Occipital lobe (tissue), 2 donors: Measurements from ENCODE around the gene TIMM44. TPM values are rescaled to one million over a fixed set of nuclear protein-coding genes. Genes with fewer than 3 reads are reported as not detected.
A peak's percentile ranks its signal among the peaks of the same experiment; 100 is the strongest.
"Not testable (repeated sequence)": the region's sequence is repeated elsewhere in the genome, so short reads cannot be mapped to it uniquely, and the experiment has no call there.

ENCODE experiments used
- DNase-seq: peaks from one replicate; lab custom pipeline; 2025; lab: John Stamatoyannopoulos, UW
- total RNA-seq: library from RNA; depleted of rRNA; stranded (reverse); fragments of >200 nt; gene quantifications from one replicate; pipeline ENCODE4 v1.2.3, GENCODE V29; 2014

The TIMM44 gene
- total RNA-seq, 1 donor from 2014 or later, result 20.9 TPM

GRCh38 chr19:7953060-7953459 is 9.6 kb upstream of the TIMM44 start:
- no peak for DNase-seq

GRCh38 chr19:7947939-7948338 is 4.5 kb upstream of the TIMM44 start:
- no peak for DNase-seq

DNA sequence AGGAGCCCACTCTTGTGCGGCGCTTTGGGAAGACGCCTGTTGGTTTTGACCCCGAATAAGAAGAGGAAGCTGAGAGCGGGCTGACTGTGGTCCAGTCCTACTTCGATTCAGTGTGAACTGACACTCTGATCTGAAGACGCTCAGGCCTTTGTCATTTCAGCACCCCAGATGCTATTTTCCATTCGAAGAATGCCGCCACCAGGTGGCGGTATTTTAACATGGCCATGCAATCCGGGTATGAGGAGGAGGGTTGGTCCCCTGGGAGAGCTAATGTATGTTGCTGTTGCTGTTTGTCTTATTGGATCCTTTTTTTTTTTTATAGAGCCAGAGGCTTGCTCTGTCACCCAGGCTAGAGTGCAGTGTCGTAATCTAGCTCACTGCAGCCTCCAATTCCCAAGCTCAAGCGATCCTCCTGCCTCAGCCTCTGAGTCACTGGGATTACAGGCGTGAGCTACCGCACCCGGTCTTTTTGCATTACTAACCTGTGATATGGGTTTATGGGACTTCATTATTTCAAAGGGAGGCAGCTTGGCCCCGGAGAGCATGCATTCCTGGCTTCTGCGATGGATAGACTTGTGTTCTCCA is 803 bp upstream of the TIMM44 start:
- DNase-seq, result peak; percentile 69

DNA sequence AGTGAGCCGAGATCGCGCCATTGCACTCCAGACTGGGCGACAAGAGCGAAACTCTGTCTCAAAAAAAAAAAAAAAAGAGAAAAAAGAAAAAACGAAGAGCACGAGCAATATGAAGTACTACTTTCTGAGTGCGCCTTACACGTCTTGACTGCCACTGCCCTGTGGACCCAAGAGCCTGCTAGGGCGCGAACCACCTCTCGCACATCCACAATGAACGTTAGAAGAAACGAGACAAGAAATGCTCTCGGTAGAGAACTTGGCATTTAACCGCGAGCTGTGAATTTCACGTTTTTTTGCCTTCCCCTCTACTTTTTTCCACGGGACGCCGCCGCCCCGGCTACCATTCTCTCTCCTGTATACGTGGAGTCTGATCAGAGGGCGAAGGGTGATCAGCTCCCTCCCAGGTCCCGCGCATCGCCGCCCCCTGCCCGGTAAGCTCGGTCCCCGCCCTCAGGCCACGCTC is 454 bp downstream of the TIMM44 start:
- no peak for DNase-seq

GRCh38 chr19:7941895-7942596 is 1.4 kb downstream of the TIMM44 start:
- DNase-seq, result no peak

GRCh38 chr19:7940841-7941240 is 2.6 kb downstream of the TIMM44 start:
- no peak for DNase-seq

DNA sequence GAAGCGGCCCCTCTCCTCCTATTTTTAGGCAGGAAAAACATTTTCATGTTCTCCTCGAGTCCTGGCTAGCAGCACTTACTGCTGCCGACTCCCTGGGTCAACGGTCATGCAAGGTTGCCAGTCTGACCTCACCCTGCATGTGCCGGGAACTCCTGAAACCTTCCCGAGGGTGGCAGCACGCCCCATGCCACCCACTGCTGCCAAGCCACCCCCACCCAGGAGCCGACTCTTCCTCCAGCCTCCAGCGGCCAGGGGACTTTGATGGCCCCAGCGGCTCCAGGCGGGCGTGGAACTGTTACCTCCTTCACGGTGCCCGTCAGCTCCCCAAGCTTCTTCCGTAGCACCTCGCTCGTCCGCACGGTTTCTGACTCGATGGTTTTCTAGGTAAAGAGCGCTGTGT is 8.7 kb downstream of the TIMM44 start:
- DNase-seq, result no peak

GRCh38 chr19:7933828-7934725 is 9.4 kb downstream of the TIMM44 start:
- DNase-seq, result no peak

GRCh38 chr19:7933411-7933810 is 10.1 kb downstream of the TIMM44 start:
- DNase-seq, result no peak

GRCh38 chr19:7932930-7933300 is 10.6 kb downstream of the TIMM44 start:
- DNase-seq, result no peak

- DNase-seq, result no peak
Measured at GRCh38 chr19:7932276-7932929, 11.1 kb downstream of the TIMM44 start.

DNA sequence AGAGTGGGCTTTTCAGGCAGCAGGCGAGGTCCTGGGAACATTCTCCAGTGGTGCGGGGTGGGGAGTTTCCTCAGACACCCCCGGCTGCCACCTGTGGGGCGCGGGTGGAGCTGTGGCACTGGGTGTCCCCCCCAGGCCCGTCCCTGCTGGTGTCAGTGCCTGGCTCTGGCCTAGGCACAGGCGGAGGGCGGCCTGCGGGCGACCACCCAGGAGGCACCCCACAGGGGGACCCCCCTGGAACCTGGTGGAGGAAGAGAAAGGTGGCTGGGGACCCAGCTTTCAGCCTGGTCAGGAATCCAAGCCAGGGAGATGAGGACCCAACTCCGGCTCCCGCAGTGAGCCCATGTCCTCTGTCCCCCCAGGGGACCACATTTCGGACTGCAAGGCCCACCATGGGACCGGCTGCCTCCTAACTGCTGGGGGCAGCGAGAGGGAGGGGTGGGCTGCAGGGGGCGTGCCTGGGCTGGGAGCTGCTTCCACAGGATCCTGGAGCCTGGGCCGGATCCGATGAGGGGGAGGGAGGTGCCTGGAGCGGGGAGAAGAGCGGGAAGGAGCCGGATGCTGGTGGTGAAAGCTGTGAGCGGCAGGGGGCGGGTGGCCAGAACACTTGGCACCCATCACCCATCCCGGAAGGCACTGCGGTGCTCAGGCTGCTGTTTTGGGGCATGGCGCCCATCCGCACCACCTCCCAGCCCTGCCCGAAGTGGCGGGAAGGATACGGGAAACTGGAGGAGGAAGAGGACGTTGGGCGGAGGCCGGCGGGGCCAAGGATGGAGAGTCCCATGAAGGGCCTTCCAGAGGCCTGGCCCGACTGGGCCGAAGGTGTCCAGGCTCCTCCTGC is 12.0 kb downstream of the TIMM44 start:
- no peak for DNase-seq

DNA sequence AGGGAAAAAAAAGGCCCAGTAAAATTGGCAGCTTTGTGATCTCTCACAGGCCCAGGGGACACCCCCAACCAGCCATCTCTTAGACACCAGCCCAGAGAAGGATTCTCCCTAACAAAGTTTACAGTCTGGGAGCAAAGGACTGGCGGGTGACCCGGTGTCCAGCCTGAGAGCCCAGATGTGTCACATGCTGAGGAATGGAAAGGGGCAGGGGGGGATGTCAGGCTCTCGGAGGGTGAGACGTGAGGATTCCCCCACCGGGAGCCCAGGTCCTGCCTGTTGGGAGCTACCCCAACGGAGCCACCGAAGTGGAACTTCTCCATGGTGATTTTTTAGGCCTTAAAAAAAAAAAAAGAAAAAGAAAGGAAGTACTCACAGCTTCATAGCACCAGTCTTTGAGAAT is 12.7 kb downstream of the TIMM44 start:
- DNase-seq, result no peak

DNA sequence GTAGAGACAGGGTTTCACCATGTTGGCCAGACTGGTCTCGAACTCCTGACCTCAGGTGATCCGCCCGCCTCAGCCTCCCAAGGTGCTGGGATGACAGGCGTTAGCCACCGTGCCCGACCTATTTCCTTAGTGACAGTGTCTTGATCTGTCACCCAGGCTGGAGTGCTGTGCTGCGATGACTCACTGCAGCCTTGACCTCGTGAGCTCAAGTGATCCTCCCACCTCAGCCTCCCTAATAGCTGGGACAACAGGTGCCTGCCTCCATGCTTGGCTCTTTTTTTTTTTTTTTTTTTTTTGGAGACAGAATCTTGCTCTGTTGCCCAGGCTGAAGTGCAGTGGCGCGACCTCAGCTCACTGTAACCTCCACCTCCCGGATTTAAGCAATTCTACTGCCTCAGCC is 13.4 kb downstream of the TIMM44 start:
- DNase-seq, result not testable (repeated sequence)

DNA sequence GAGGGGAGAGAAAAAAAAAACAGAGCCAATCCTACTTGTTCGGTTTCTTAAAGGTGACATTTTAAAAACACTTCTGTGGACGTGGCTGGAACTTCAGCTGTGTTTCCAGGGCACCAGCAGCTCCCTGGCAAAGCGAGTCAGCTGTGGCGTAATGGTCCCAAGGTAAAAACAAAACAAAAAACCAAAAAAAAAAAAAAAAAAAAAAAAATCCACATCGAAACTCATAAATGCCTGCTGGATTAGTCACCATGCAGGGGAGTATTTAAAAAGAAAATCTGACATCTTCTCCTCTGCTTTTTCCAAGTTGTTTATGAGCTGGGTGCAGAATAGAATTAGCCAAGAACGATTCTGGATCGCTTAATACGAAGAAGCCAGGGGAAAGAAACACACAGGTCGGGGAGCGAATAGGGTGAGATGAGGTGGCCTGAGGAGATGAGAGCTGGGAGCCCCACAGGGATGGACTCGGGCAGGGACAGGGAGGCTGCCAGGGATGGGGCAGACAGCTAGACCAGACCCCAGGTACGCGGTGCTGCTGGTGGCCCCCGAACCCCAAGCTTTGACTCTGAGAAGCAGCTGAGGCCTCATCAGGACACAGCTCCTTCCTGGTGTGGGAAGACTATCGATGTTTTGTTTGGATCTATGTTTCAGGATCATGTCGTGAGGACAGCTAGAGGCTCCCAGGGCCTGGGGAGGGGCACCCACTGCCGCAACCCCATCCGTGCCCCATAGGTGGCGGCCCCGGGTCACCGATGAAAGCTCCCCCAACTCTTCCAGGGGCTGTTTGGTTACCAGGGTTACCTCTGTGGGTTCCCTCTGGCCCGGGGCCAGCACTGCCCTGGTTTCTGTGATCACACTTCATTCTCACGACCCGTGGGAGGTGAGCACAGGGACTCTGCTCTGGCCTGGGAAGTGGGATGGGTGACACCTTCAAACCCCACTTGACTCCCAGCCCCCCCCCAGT is 14.4 kb downstream of the TIMM44 start:
- no peak for DNase-seq

DNA sequence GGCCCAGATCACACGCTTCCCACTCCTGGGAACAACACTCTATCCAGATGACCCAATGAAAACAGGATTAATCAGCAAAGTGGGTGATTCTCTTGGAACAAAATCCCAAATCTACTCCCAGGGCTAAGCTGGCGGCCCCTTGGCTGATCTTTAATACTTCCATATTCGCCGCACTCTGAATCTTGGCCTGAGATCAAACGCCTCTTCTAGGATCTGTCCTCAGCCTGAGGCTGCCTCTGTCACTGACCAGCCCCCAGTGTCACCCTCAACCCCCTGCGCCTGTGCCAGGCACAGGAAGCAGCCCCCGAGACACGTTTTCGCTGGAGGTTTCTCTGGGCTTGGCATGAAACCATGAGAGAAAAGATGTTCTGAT is 15.1 kb downstream of the TIMM44 start:
- DNase-seq, result no peak

DNA sequence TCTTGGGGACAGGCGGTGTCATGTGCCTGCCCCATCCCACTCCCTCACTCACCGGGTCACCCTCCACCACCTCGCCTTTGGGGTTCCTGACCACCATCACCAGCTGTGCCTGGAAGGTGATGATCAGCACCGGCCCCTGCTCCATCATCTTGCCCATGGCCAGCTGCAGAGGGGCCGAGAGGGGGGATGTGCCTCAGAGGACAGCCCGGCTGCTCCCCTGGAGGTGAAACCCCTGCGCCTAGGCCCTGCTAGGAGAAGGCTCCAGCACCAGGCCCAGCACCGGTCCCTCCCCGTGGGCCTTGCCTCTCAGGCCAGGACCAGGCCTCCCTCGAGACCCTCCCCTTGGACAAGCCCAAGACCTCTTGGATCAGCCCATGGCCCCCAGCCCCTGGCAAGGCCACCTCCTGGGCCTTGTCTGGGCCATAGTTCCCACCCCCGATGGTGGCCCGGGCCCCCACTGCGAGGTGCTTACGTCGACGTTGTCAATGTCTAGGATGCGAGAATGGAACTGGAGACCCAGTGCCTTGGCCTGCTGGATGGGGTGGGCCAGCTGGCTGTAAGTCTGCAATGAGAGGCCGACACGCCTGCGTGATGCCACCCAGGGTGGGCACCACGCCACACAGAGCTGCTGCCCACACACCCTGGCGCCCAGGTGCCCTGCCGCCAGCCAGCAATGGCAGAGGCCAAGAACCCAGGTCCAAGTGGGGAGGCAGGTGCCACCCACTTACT is 15.7 kb downstream of the TIMM44 start:
- DNase-seq, result no peak

- no peak for DNase-seq
Measured at GRCh38 chr19:7926727-7927604, 16.5 kb downstream of the TIMM44 start.
